Testis (tissue), 2 donors: Measurements from ENCODE around the gene NLGN1.

ENCODE experiments used
- POLR2A ChIP-seq: fragments of 450-650 bp; IDR thresholded peaks from one replicate; pipeline ENCODE4 v1.6.1; 2017; ENCODE audit warnings: antibody characterized with exemption, mild to moderate bottlenecking, moderate library complexity
- TF ChIP-seq, protein P1 (sequence below), 3 experiments: fragments of 450-650 bp in 2 of 3; fragments of 200-600 bp in 1 of 3; sonication (generic) in 1 of 3; IDR thresholded peaks; one replicate each; pipeline ENCODE4 v1.5.1; 2016 to 2019; ENCODE audit warnings: antibody characterized with exemption in 3 of 3, mild to moderate bottlenecking in 2 of 3, moderate library complexity in 1 of 3

DNA sequence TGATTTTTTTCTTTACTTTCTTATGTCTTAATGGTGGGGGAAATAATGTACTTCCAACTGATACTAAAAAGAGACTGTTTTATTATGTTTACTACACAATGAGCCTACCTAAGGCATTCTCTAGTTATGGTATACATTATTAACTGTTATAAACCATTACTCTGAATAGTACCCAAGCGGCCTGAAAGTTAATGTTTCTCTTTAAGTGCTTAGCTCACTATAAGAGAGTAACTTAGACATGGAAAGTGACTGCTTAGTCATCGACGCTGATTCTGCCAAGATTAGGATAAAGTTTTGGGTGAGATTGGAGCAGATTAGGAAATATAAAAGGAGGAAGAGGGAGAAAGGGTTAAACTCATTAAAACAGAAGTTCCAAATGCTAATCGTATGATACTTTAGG is 365.0 kb downstream of the NLGN1 start:
- TF ChIP-seq, protein P1, sequence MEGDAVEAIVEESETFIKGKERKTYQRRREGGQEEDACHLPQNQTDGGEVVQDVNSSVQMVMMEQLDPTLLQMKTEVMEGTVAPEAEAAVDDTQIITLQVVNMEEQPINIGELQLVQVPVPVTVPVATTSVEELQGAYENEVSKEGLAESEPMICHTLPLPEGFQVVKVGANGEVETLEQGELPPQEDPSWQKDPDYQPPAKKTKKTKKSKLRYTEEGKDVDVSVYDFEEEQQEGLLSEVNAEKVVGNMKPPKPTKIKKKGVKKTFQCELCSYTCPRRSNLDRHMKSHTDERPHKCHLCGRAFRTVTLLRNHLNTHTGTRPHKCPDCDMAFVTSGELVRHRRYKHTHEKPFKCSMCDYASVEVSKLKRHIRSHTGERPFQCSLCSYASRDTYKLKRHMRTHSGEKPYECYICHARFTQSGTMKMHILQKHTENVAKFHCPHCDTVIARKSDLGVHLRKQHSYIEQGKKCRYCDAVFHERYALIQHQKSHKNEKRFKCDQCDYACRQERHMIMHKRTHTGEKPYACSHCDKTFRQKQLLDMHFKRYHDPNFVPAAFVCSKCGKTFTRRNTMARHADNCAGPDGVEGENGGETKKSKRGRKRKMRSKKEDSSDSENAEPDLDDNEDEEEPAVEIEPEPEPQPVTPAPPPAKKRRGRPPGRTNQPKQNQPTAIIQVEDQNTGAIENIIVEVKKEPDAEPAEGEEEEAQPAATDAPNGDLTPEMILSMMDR (IDR thresholded peaks at IDR 0.05), result no peak
- no peak for TF ChIP-seq POLR2A
